HG02678 (cell line): ENCODE measurements around the gene DNAJC25.
"Not testable (repeated sequence)": the region's sequence is repeated elsewhere in the genome, so short reads cannot be mapped to it uniquely, and the experiment has no call there.

Experiments
- ATAC-seq: cut with Tn5 transposase; IDR thresholded peaks from one replicate; pipeline ENCODE4 v1.9.1; 2021; ENCODE audit warnings: mild to moderate bottlenecking, moderate library complexity; ENCODE audit not compliant: unreplicated experiment

DNAJC25 gene

GRCh38 chr9:111663301-111663823 is 32.2 kb downstream of the DNAJC25 start:
- no peak for ATAC-seq

- ATAC-seq: no peak
These were observed 37.0 kb downstream of the DNAJC25 start for GRCh38 chr9:111668026-111668573.

- ATAC-seq: not testable (repeated sequence)
These were observed 37.5 kb downstream of the DNAJC25 start for GRCh38 chr9:111668601-111669000.

- ATAC-seq: no peak
These were observed 43.2 kb downstream of the DNAJC25 start for GRCh38 chr9:111674319-111674718.

- ATAC-seq: no peak
These were observed 45.0 kb downstream of the DNAJC25 start for GRCh38 chr9:111676116-111676515.

GRCh38 chr9:111678293-111678692 is 47.2 kb downstream of the DNAJC25 start:
- ATAC-seq: no peak

GRCh38 chr9:111679199-111679598 is 48.1 kb downstream of the DNAJC25 start:
- no peak for ATAC-seq

GRCh38 chr9:111683392-111683791 is 52.3 kb downstream of the DNAJC25 start:
- ATAC-seq: no peak

- no peak for ATAC-seq
These were observed 60.7 kb downstream of the DNAJC25 start for GRCh38 chr9:111691672-111692329.

GRCh38 chr9:111696796-111697195 is 65.7 kb downstream of the DNAJC25 start:
- no peak for ATAC-seq

GRCh38 chr9:111700776-111701175 is 69.6 kb downstream of the DNAJC25 start:
- ATAC-seq: no peak
